Stimulated activated CD4-positive, alpha-beta T cell treated with anti-CD3 and anti-CD28 coated beads, Interleukin-12 subunit alpha, Interleukin-12 subunit beta, amount 100 ng/mL, for 24 hours (primary cell): ENCODE results near the gene INF2.
"Not testable (repeated sequence)": the region's sequence is repeated elsewhere in the genome, so short reads cannot be mapped to it uniquely, and the experiment has no call there.

ENCODE experiments used
- DNase-seq, 2 experiments: peaks; one replicate each; pipeline ENCODE4 v3.0.0-alpha.2; 2020; ENCODE audit warnings: low read depth in 2 of 2

Gene INF2

GRCh38 chr14:104689109-104689880 is at the start of gene INF2:
Gene INF2 (plus strand): TSS chr14:104689618. CDS start chr14:104701366, 11,748 bp downstream.
- peak; percentile 18 to 29 for DNase-seq

- DNase-seq, result peak in 1 of 2 experiments; percentile 38
These were observed 49.4 kb upstream of the INF2 start for GRCh38 chr14:104639885-104640548.

GRCh38 chr14:104640681-104641080 is 48.7 kb upstream of the INF2 start:
- no peak for DNase-seq

GRCh38 chr14:104641753-104642539 is 47.5 kb upstream of the INF2 start:
- DNase-seq, result no peak

GRCh38 chr14:104642540-104642868 is 46.9 kb upstream of the INF2 start:
- DNase-seq, result no peak

GRCh38 chr14:104643306-104643705 is 46.1 kb upstream of the INF2 start:
- DNase-seq, result no peak

GRCh38 chr14:104644091-104644635 is 45.3 kb upstream of the INF2 start:
- DNase-seq, result no peak

- DNase-seq, result no peak
These were observed 44.6 kb upstream of the INF2 start for GRCh38 chr14:104644656-104645378.

GRCh38 chr14:104647467-104648043 is 41.9 kb upstream of the INF2 start:
- no peak for DNase-seq

GRCh38 chr14:104650057-104650980 is 39.1 kb upstream of the INF2 start:
- DNase-seq, result peak; percentile 43 to 52

- no peak for DNase-seq
These were observed 38.2 kb upstream of the INF2 start for GRCh38 chr14:104650981-104651875.

- no peak for DNase-seq
These were observed 37.5 kb upstream of the INF2 start for GRCh38 chr14:104651876-104652260.

- DNase-seq, result no peak
These were observed 37.0 kb upstream of the INF2 start for GRCh38 chr14:104652386-104652785.

GRCh38 chr14:104653130-104653920 is 36.1 kb upstream of the INF2 start:
- not testable (repeated sequence) for DNase-seq

- DNase-seq, result no peak
These were observed 35.3 kb upstream of the INF2 start for GRCh38 chr14:104654119-104654518.

- no peak for DNase-seq
These were observed 34.1 kb upstream of the INF2 start for GRCh38 chr14:104655128-104655848.

- no peak for DNase-seq
These were observed 33.3 kb upstream of the INF2 start for GRCh38 chr14:104656014-104656714.
